ENCODE data around the gene TCF7L2. TPM values are rescaled to one million over a fixed set of nuclear protein-coding genes. Genes with fewer than 3 reads are reported as not detected.
A peak's percentile ranks its signal among the peaks of the same experiment; 100 is the strongest.

Gene TCF7L2
- total RNA-seq, 4 donors from 2014 or later = 12.7 to 59.9 (median 16.1) TPM

DNA sequence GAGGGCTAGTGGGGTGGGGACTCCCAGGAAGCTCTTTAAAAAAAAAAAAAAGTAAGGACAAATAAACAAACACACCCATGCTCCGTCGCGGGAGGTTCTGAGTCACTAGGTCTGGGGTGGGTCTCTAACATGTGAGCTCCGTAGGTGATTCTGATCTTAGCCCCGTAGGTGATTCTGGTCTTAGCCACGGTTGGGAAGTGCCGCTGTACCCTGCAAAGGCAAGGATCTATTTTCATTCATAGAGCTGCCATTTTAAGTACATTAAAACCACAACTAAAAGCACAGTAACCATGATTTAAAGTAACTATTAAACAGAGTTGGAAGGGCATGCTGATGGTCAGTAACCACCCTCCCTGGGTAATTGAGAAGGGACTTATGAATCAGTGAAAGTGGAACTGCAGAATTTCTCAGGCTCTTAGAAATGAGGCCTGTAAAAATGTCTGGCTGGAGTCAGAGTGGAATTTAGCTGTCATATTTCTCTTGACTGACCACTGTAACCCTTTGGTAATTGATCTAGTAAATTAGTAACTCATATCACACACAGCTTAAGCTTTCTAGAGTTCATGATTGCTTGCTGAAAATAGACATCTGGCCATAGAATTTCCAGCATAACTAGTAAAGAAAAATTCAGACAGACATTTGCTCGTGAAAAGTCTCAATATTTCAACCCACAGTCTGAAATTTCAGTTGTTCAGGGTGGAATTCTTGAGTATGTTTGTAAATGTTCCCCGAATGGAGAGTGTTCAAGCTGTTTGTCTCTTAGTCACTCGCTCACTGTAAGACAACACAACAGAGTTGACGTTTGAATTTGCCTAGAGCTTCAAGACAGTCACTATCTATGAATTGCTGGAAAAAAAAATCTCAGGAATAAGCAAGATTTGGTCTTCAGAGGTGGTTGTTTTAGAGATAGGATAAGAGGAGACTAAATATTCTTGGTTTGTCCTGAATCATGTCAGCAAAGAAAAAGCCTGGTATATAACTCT is 34.2 kb upstream of the TCF7L2 start:
- TF ChIP-seq, protein P1, sequence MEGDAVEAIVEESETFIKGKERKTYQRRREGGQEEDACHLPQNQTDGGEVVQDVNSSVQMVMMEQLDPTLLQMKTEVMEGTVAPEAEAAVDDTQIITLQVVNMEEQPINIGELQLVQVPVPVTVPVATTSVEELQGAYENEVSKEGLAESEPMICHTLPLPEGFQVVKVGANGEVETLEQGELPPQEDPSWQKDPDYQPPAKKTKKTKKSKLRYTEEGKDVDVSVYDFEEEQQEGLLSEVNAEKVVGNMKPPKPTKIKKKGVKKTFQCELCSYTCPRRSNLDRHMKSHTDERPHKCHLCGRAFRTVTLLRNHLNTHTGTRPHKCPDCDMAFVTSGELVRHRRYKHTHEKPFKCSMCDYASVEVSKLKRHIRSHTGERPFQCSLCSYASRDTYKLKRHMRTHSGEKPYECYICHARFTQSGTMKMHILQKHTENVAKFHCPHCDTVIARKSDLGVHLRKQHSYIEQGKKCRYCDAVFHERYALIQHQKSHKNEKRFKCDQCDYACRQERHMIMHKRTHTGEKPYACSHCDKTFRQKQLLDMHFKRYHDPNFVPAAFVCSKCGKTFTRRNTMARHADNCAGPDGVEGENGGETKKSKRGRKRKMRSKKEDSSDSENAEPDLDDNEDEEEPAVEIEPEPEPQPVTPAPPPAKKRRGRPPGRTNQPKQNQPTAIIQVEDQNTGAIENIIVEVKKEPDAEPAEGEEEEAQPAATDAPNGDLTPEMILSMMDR (IDR thresholded peaks at IDR 0.05) = no peak
- TF ChIP-seq POLR2A (IDR thresholded peaks at IDR 0.05) = no peak
- no peak for DNase-seq
- Histone ChIP-seq H3K4me1 (peaks cover 0 to 4% of the 10 kb centered on the region in 2 donors), H3K36me3 (no peaks in the 10 kb centered on the region), H3K27ac (peak overlapping the region; percentile 42 to 49), H3K9me3 (no peaks in the 10 kb centered on the region), H3K27me3 (no peaks in the 10 kb centered on the region), H3K4me3 (no peak overlapping the region)
- intact Hi-C loops (cut with DNase I; ENCODE audit: low total_unique reads) = no loop called here

DNA sequence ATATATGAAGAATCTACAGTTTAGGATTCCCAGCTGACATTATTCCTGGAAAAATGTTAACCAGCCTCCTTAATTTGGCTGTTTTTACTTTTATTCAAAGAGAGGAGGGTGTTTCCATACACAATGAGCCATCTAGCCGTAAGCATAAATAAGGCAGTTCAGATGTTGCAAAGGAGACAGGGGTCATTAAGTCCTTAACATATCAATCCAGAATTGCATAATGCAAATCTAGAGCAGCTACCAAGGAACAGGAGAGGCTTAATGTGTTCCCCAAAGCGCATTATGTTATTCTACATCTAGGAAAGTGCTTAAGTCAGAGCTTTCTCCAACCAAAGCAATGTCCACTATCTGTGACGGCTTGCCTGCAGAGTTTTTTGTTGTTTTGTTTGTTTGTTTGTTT is 32.4 kb upstream of the TCF7L2 start:
- Histone ChIP-seq H3K27me3 (no peaks in the 10 kb centered on the region), H3K36me3 (no peaks in the 10 kb centered on the region), H3K4me1 (no peaks in the 10 kb centered on the region), H3K9me3 (no peaks in the 10 kb centered on the region), H3K4me3 (no peak overlapping the region), H3K27ac (no peak overlapping the region)
- no peak for TF ChIP-seq POLR2A (IDR thresholded peaks at IDR 0.05)
- TF ChIP-seq, protein P1 (IDR thresholded peaks at IDR 0.05) = no peak
- intact Hi-C loops (cut with DNase I; ENCODE audit: low total_unique reads) = no loop called here
- no peak for DNase-seq

DNA sequence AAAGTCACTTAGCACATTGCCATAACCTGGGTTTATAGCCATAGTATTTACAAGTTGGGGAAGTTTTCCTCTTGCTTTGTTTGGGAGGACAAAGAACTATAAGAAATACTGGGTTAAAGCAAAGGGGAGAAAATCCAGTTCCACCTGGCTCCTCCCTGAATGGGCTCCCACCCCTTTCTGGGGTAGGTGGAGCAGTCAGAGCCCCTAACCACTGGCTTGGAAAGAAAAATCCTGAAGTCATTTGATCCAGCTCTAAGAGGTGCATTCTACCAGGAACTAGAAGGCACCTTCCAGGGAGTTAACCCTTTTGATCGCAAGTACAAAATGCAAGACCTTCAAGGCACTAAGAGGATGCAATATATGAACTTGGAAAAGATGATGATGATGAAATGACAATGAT is 31.3 kb upstream of the TCF7L2 start:
- H3K4me1 ChIP-seq = no peaks in the 10 kb centered on the region
- no peak overlapping the region for H3K27ac ChIP-seq
- TF ChIP-seq, protein P1 (IDR thresholded peaks at IDR 0.05) = no peak
- no peak for TF ChIP-seq POLR2A (IDR thresholded peaks at IDR 0.05)
- no peaks in the 10 kb centered on the region for H3K9me3 ChIP-seq
- H3K4me3 ChIP-seq = no peak overlapping the region
- DNase-seq = no peak
- intact Hi-C loops (cut with DNase I; ENCODE audit: low total_unique reads) = no loop called here
- no peaks in the 10 kb centered on the region for H3K27me3 ChIP-seq
- H3K36me3 ChIP-seq = no peaks in the 10 kb centered on the region

DNA sequence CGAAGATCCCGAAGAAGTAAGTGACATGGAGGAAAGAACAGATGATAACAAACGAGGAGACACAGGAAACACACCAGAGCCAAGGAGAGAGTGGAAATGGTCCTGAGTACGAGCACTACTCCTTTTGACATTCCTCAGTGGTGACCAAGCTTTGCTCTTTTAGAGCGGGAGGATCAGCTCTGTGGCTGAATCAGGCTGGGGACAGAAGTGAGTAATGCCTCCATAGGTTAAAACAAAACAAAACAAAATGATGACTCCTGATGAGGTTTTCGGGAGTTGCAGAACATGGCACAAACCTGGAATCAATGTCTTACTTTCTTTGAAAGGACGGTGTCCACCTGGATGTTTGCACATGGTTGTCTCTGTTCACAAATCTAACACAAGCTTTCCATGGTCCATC is 30.3 kb upstream of the TCF7L2 start:
- Histone ChIP-seq H3K27me3 (no peaks in the 10 kb centered on the region), H3K27ac (no peak overlapping the region), H3K4me3 (no peak overlapping the region), H3K9me3 (no peaks in the 10 kb centered on the region), H3K36me3 (no peaks in the 10 kb centered on the region), H3K4me1 (no peaks in the 10 kb centered on the region)
- TF ChIP-seq POLR2A (IDR thresholded peaks at IDR 0.05) = no peak
- TF ChIP-seq, protein P1 (IDR thresholded peaks at IDR 0.05) = no peak
- no peak for DNase-seq
- intact Hi-C loops (cut with DNase I; ENCODE audit: low total_unique reads) = no loop called here

DNA sequence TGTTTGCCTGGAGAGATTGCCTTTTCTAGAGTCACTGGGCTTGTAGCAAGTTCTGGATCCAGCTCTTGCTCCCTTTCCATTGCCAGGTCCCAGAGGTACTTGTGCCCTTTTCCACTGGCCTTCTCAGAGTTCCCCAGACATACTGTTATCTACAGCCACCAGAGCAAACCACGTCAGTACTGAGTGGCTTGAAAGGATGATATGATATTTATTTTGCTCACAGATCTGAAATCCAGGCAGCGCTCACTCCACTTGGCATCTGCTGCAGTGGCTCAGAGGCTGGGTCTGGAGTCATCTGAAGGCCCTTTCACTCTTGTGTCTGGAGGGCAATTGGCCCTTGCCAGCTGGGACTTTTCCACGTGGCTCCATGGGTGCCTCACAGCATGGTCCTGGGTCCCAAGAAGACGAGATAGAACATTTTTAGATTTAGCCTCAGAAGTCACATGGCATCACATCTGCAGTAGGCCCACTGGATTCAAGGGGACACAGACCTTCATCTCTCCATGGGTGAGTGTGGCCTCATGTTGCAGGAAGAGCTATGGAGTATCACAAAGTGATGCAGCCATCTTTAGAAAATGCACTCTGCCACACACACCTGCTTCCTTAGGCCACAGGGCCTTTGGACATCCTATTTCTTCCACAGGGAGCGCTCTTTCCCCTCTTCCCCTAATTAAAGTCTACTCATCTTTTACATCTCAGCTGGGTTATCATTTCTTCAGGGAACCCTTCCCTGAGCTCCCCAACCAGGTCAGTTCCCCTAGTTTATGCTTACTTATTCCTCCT is 22.9 kb upstream of the TCF7L2 start:
- Histone ChIP-seq H3K4me1 (no peaks in the 10 kb centered on the region), H3K27me3 (no peaks in the 10 kb centered on the region), H3K27ac (no peak overlapping the region), H3K36me3 (no peaks in the 10 kb centered on the region), H3K9me3 (no peaks in the 10 kb centered on the region), H3K4me3 (no peak overlapping the region)
- TF ChIP-seq, protein P1 (IDR thresholded peaks at IDR 0.05) = no peak
- TF ChIP-seq POLR2A (IDR thresholded peaks at IDR 0.05) = no peak
- intact Hi-C loops (cut with DNase I; ENCODE audit: low total_unique reads) = no loop called here
- no peak for DNase-seq
